T-helper 1 cell treated with Interleukin-12 subunit alpha and Interleukin-12 subunit beta and Interleukin-4 antibody, amounts not matched to agents 30 ng/mL and 1 ng/mL, for 36 hours (primary cell): ENCODE measurements around the gene PRG2. TPM values are rescaled to one million over a fixed set of nuclear protein-coding genes. Genes with fewer than 3 reads are reported as not detected.

Experiments
- intact Hi-C: fragments of 100-400 bp; cut with micrococcal nuclease; formaldehyde crosslinking; loops from one replicate; pipeline ENCODE4 v1.15.1; 2024
- total RNA-seq: library from RNA; stranded (reverse); gene quantifications from 2 replicates; pipeline ENCODE4 v1.2.3, GENCODE V29; 2022

The PRG2 gene, protein sequence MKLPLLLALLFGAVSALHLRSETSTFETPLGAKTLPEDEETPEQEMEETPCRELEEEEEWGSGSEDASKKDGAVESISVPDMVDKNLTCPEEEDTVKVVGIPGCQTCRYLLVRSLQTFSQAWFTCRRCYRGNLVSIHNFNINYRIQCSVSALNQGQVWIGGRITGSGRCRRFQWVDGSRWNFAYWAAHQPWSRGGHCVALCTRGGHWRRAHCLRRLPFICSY
- total RNA-seq = not detected in 2 replicates

DNA sequence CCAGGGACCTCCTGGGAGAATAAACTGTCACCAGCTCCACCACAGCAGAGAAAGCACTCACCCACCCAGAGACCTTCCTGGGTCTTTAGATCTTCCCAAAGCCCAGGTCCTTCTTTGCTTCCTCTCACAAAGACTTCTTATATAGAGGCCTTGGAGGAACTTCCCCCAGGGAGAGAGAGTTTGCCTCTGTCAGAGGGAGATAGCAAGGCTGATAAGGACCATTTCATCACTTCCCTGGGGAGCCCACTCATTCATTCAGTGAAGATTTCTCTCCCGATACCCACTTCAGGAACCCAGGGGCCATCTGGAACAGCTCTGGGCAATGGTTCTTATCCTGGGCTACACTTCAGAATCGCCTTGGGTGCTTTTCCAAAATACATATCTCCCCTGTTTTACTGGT, at the start of gene PRG2:
PRG2 (minus strand) TSS at position 116 of the 400 bp plus-strand sequence. CDS start 706 bp downstream, outside the sequence.
- intact Hi-C loops = no loop called here

GRCh38 chr11:57439786-57440185, 49.3 kb upstream of the PRG2 start:
- intact Hi-C loops = no loop called here

- intact Hi-C loops = no loop called here
Measured at GRCh38 chr11:57438345-57439285, 48.2 kb upstream of the PRG2 start.

GRCh38 chr11:57436031-57436430, 45.6 kb upstream of the PRG2 start:
- intact Hi-C loops = no loop called here

DNA sequence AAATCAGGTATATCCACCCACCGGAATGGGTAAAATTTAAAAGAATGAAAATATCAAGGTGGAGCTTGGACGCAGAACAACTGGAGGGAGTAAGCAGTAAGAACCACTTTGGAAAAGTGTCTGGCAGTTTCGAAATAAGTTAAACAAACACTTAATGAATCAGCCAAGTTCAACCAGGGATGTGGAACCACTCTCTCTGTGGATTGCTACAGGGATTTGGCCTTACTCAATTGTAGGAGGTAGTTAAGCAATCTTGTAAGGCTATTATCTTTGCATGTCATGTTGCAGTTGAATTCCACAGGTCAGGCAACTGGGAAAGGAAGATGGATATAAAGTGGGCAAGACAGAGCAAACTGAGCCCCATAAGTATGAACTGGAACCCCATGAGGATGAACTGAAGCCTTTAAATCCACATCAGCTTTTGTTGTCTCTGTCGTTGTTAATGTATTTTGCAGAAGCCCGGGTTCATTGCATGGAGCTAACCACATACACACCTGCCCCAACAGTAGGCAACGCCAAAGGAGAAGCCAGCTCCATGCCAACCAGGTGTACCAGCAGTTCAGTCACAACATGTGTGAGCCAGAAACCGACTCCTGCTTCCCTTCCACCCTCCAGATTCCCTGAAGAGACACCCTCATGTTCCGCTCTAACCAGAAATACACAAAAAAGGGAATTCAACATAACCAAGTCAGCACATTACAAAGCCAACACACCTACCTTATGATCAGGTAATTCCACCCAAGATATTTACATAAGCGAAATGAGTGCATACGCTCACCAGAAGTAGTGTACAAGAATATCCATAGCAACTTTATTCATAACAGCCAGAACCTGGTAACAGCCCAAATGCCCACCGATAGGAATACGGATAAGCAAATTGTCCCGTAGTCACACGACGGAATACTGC, 44.4 kb upstream of the PRG2 start:
- intact Hi-C loops = no loop called here

DNA sequence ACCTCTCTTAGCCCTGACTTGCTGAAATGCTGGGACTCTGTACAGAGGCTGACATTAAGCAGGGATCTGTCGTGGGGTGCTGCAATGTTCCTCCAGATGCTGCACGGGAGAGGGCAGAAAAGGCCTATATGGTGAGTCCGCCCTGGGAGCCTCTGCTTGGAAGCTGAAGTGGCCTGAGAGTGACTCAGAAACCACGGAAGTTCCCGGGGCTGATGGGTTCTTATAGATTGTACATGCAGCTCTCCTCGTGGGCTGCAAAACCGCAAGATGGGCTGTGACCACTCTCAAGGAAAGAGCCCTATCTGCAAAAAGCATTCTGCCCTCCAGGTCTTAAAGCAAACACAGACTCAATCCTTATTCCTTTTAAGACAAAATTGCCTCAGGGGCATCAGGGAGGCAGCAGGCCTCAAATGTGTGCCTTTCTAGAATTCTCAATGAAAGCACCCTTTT, 42.3 kb upstream of the PRG2 start:
- intact Hi-C loops = no loop called here

DNA sequence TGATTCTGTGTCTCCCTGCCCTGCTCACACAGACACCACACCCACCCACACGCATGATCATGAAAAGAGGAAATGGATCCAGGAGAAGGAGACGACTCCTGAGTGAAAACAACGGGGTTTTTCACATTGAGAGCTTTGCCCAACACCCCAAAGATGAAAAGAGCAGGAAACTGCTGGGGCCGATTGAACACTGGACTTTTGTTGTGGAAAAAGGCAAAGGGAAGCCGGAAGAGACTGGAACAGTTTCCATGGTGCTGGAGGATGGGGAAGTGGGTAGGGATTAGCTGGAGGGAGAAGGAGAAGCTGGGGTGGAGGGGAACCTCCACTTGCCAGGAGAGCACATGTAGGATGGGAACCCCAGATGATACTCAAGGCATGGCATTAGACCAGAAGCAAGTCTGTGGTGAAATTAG, 41.7 kb upstream of the PRG2 start:
- intact Hi-C loops = no loop called here

DNA sequence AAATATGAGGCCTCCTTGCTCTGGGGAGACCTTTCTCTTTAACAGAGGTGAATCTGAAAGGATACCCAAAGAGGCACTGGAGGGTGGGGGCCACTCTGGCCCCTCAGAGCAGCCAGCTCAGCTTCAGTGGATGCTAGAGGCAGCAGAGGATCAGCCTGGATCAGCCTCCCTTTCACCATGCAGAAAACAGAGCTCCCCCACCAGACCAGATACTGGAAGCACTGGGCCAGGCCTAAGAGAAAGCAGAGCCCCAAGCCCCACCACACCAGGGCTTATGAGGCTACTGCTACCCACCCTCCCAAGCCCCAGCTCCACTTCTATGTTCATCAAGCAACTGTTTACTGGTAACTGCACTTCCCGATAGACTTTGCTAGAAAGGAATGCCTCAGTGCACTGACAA, 40.5 kb upstream of the PRG2 start:
- intact Hi-C loops = no loop called here

- intact Hi-C loops = loop anchor here (5.0 to 10.0 kb wide), 2 partner anchors 1147 to 1715 kb away; partner anchors contain the start of genes FAM111A, LPXN and ZFP91
Measured at GRCh38 chr11:57429946-57430345, 39.5 kb upstream of the PRG2 start.

DNA sequence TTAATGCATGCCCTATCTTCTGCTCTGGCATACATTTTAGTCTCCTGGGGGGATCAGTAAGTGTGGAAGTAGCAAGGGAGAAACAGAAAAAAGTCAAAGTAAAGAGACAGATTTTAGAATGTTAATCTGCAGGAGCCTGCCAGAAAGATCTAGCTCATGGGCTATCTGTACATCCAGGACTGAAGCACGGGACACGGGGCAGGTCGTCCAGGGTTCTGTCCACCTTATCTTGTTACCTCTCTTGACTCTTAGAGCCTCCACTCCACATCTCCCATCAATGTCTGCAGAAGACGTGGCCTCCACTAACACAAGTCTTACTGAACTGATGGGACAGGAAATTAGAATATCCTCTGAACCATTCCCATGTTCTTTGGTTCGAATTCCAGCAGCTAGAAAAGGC, 38.2 kb upstream of the PRG2 start:
- intact Hi-C loops = loop anchor here (1.0 to 10.0 kb wide), 3 partner anchors 29 to 1716 kb away; partner anchors contain the start of genes FAM111A, LPXN and ZFP91

- intact Hi-C loops = loop anchor here (1.0 to 10.0 kb wide), 5 partner anchors 30 to 1717 kb away; partner anchors contain the start of genes FAM111A, LPXN, TIMM10 and YPEL4
Measured at GRCh38 chr11:57427727-57428082, 37.3 kb upstream of the PRG2 start.

GRCh38 chr11:57426929-57427726, 36.7 kb upstream of the PRG2 start, which contains the start of gene SLC43A3:
SLC43A3 (minus strand) TSS chr11:57427121; CDS start chr11:57426172, 949 bp downstream.
- intact Hi-C loops = loop anchor here (1.0 to 10.0 kb wide), 4 partner anchors 103 to 1718 kb away; partner anchors contain the start of genes FAM111A, LPXN, TIMM10 and YPEL4

DNA sequence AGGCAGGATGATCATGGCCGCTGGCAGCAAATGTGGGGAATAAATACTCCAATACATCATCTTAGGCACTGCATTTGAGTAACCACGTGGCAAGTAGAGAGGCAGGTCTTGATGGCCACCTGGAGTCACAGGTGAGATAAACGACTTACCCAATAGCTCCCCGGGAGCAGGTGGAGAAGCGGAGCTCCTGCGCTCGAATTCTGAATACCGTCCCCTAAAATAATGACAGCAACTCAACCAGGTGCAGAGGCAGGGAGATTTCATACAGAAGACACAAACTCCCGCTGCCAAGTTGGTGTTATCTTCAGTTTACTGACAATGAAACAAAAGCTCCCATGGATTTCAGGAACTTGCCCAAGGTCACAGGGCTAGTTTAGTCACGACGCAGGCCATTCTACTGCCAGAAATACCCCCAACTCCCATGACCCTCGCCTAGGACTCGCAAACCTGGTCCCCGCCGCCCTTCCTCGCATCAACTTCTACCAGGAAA, 36.0 kb upstream of the PRG2 start:
- intact Hi-C loops = loop anchor here (2.0 to 10.0 kb wide), 3 partner anchors 222 to 1718 kb away; partner anchors contain the start of genes FAM111A, LPXN, YPEL4 and ZFP91

- intact Hi-C loops = loop anchor here (2.0 to 10.0 kb wide), 8 partner anchors 19 to 1719 kb away; partner anchors contain the start of genes CLP1, FAM111A, LPXN and YPEL4
Measured at GRCh38 chr11:57425565-57426438, 35.4 kb upstream of the PRG2 start.

DNA sequence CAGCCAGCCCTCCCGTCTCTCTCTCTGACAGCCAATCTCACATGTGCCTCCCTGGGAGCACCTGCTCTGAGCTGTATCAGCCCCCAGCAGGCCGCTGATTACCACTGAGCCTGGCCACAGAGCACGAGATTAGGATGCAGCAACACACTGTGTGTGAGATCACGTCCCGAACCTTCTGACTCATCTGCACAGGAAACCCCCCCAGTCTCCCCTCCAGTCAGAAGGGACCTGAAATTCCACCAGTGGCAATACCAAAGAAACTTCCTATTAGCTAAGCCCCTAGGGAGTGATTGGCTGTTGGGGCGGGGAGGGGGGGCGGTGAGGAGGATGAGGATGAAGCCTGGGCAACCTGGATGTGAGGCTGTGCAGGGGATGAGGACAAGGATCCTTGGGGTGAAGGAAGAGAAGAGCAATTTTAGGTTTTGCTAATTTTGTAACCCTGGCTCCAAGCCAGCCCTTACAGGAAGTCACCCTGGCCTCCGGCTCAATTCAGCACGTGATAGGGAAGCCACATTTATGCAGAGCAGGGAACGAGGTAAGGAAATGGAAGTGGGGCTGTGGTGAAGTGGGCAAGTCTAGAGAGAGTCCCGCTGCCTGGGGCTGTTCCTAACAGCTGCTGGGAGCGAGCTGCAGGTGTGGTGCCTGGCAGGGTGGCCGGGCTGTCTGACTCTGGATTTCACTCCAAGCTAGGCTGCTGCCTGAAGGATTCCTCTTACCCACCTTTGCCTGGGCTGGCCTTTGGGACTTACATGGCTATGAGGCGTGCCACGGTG, 34.5 kb upstream of the PRG2 start:
- intact Hi-C loops = loop anchor here (1.0 to 10.0 kb wide), 9 partner anchors 18 to 1720 kb away; partner anchors contain the start of genes CLP1, FAM111A, LPXN and ZFP91

GRCh38 chr11:57424137-57424791, 33.8 kb upstream of the PRG2 start:
- intact Hi-C loops = loop anchor here (1.0 to 10.0 kb wide), 8 partner anchors 17 to 1721 kb away; partner anchors contain the start of genes CLP1 and FAM111A

- intact Hi-C loops = loop anchor here (10.0 kb wide), 1 partner anchor 1722 kb away; the partner anchor contains the start of gene FAM111A
Measured at GRCh38 chr11:57422669-57423068, 32.2 kb upstream of the PRG2 start.
